Keratinocyte (primary cell): ENCODE results near the gene HDAC7. TPM values are rescaled to one million over a fixed set of nuclear protein-coding genes. Genes with fewer than 3 reads are reported as not detected.

Experiments used
- DNase-seq: peaks from one replicate; pipeline ENCODE4 v3.0.0-alpha.2; 2011; ENCODE audit warnings: low read depth, missing footprints, low spot score
- FAIRE-seq: peaks from 2 replicates; lab custom pipeline; 2011; peaks lifted over from hg19 to GRCh38; lab: Jason Lieb, UNC
- H2AFZ ChIP-seq: 2 replicates; pipeline ENCODE4 v1.6.0; 2012; ENCODE audit warnings: low read length, control low read depth, inconsistent platforms; ENCODE audit not compliant: control insufficient read depth
- H3K27ac ChIP-seq: 2 replicates; pipeline ENCODE4 v1.5.1; 2011; ENCODE audit warnings: low read length; ENCODE audit not compliant: control insufficient read depth, insufficient read depth
- H3K27me3 ChIP-seq: 3 replicates; pipeline ENCODE4 v1.6.0; 2011; ENCODE audit warnings: low read length; ENCODE audit not compliant: control insufficient read depth, insufficient read depth; ENCODE audit errors: extremely low read depth
- H3K36me3 ChIP-seq, 2 experiments: 2 replicates in 1 of 2; 3 replicates in 1 of 2; pipeline ENCODE4 v1.5.1; 2011; ENCODE audit warnings: low read length in 2 of 2, mild to moderate bottlenecking in 1 of 2; ENCODE audit not compliant: control insufficient read depth in 2 of 2, insufficient read depth in 2 of 2; ENCODE audit errors: extremely low read depth in 1 of 2
- H3K4me1 ChIP-seq: 3 replicates; pipeline ENCODE4 v1.5.1; 2011; ENCODE audit warnings: low read length; ENCODE audit not compliant: control insufficient read depth, insufficient read depth; ENCODE audit errors: extremely low read depth
- H3K4me2 ChIP-seq: 3 replicates; pipeline ENCODE4 v1.6.0; 2011; ENCODE audit warnings: low read depth, low read length; ENCODE audit not compliant: control insufficient read depth, insufficient read depth; ENCODE audit errors: extremely low read depth
- H3K4me3 ChIP-seq, 3 experiments: fragments of 200-600 bp in 1 of 3; sonication (generic) in 1 of 3; 2 replicates in 2 of 3; 3 replicates in 1 of 3; pipeline ENCODE4 v1.5.1; 2011 to 2016; ENCODE audit warnings: low read length in 3 of 3, mild to moderate bottlenecking in 3 of 3, control low read depth in 2 of 3, inconsistent platforms in 1 of 3, low read depth in 1 of 3, mixed read lengths in 1 of 3, mixed run types in 1 of 3, moderate library complexity in 1 of 3; ENCODE audit not compliant: control insufficient read depth in 2 of 3, insufficient read depth in 2 of 3; ENCODE audit errors: extremely low read depth in 1 of 3
- H3K79me2 ChIP-seq: 2 replicates; pipeline ENCODE4 v1.6.0; 2012; ENCODE audit warnings: low read length; ENCODE audit not compliant: control insufficient read depth, insufficient read depth
- H3K9ac ChIP-seq: 3 replicates; pipeline ENCODE4 v1.6.0; 2011; ENCODE audit warnings: low read length; ENCODE audit not compliant: control insufficient read depth, insufficient read depth; ENCODE audit errors: extremely low read depth
- H3K9me1 ChIP-seq: 3 replicates; pipeline ENCODE4 v1.6.0; 2011; ENCODE audit warnings: low read length; ENCODE audit not compliant: control insufficient read depth, insufficient read depth; ENCODE audit errors: extremely low read depth
- H3K9me3 ChIP-seq: 2 replicates; pipeline ENCODE4 v1.5.1; 2012; ENCODE audit warnings: low read depth, low read length; ENCODE audit not compliant: control insufficient read depth
- H4K20me1 ChIP-seq: 3 replicates; pipeline ENCODE4 v1.6.0; 2011; ENCODE audit warnings: low read length; ENCODE audit not compliant: control insufficient read depth, insufficient read depth; ENCODE audit errors: extremely low read depth
- CTCF ChIP-seq, 3 experiments: IDR thresholded peaks in 1 of 3; conservative IDR thresholded peaks in 1 of 3; optimal IDR thresholded peaks in 1 of 3; 2 replicates in 2 of 3; 3 replicates in 1 of 3; pipeline versions ENCODE3 to v1.5.1; 2011; ENCODE audit warnings: low read length in 3 of 3, mild to moderate bottlenecking in 3 of 3, moderate library complexity in 2 of 3, control low read depth in 1 of 3, inconsistent platforms in 1 of 3; ENCODE audit not compliant: insufficient read depth in 2 of 3; ENCODE audit errors: extremely low read depth in 1 of 3
- EZH2 ChIP-seq: IDR thresholded peaks from one replicate; pipeline ENCODE4 v1.6.1; 2012; ENCODE audit warnings: inconsistent platforms, mild to moderate bottlenecking, low read length, moderate library complexity
- dilution Hi-C: fragments of 300-500 bp; cut with MboI; formaldehyde crosslinking; loops from one replicate; pipeline ENCODE4 v1.7.0; 2020; ENCODE audit warnings: low sequenced_read_pairs; ENCODE audit not compliant: extremely low pct_ligation_motif_present
- polyA plus RNA-seq, 5 experiments: library from polyadenylated mRNA; depleted of rRNA in 3 of 5; stranded (reverse) in 3 of 5; stranded (forward) in 1 of 5; unstranded in 1 of 5; fragments of >200 nt; gene quantifications; 1 replicate in 1 of 5; 2 replicates in 3 of 5; 3 replicates in 1 of 5; pipeline versions ENCODE4 v1.2.1 to v1.2.3, GENCODE V29; 2011 to 2012; ENCODE audit warnings: missing spikeins in 2 of 5, low read depth in 1 of 5, low replicate concordance in 1 of 5

HDAC7 gene
- polyA plus RNA-seq, 1 donor (not counting 4 experiments of a cell fraction or from before 2014, with no cell fraction given): 17.0 TPM

- H4K20me1 ChIP-seq: no peaks in the 10 kb centered on the region
- H3K9me3 ChIP-seq: no peaks in the 10 kb centered on the region
- H3K4me1 ChIP-seq: peaks cover 23% of the 10 kb centered on the region
- FAIRE-seq (no peak), DNase-seq (no peak)
- H3K4me2 ChIP-seq: no peak overlapping the region
- H3K4me3 ChIP-seq: no peak overlapping the region
- peaks cover 49 to 65% of the 10 kb centered on the region in 2 experiments for H3K36me3 ChIP-seq
- H3K9ac ChIP-seq: no peak overlapping the region
- dilution Hi-C loops: no loop called here
- no peak for TF ChIP-seq CTCF (optimal IDR thresholded peaks at IDR 0.05 in 1 of 3, IDR thresholded peaks at IDR 0.05 in 1 of 3, conservative IDR thresholded peaks at IDR 0.05 in 1 of 3; ENCODE audit: extremely low read depth in 1 of 3, insufficient read depth in 2 of 3, low read length in 3 of 3)
- TF ChIP-seq EZH2: no peak
- H3K79me2 ChIP-seq: no peaks in the 10 kb centered on the region
- H2AFZ ChIP-seq: no peak overlapping the region
- H3K27ac ChIP-seq: no peak overlapping the region
- H3K9me1 ChIP-seq: no peaks in the 10 kb centered on the region
- no peaks in the 10 kb centered on the region for H3K27me3 ChIP-seq
Measured at GRCh38 chr12:47785887-47786661, 33.6 kb downstream of the HDAC7 start.

- Histone ChIP-seq H3K4me2 (no peak overlapping the region), H3K79me2 (no peaks in the 10 kb centered on the region), H3K4me3 (no peak overlapping the region), H3K4me1 (peaks cover 23% of the 10 kb centered on the region), H3K27ac (no peak overlapping the region), H3K9ac (no peak overlapping the region), H3K9me3 (no peaks in the 10 kb centered on the region), H4K20me1 (no peaks in the 10 kb centered on the region), H3K36me3 (peaks cover 43 to 63% of the 10 kb centered on the region in 2 experiments), H3K27me3 (no peaks in the 10 kb centered on the region), H2AFZ (no peak overlapping the region), H3K9me1 (no peaks in the 10 kb centered on the region)
- dilution Hi-C loops: no loop called here
- TF ChIP-seq EZH2 (no peak), CTCF (optimal IDR thresholded peaks at IDR 0.05 in 1 of 3, IDR thresholded peaks at IDR 0.05 in 1 of 3, conservative IDR thresholded peaks at IDR 0.05 in 1 of 3; ENCODE audit: extremely low read depth in 1 of 3, insufficient read depth in 2 of 3, low read length in 3 of 3) (no peak)
- DNase-seq (no peak), FAIRE-seq (no peak)
Measured at GRCh38 chr12:47785036-47785886, 34.4 kb downstream of the HDAC7 start.
